DND-41 (cell line): ENCODE results near the gene ABHD5.
"Not testable (repeated sequence)": the region's sequence is repeated elsewhere in the genome, so short reads cannot be mapped to it uniquely, and the experiment has no call there.

ENCODE experiments used
- CTCF ChIP-seq: IDR thresholded peaks from 2 replicates; pipeline ENCODE4 v1.5.1; 2012; ENCODE audit warnings: borderline replicate concordance, low read length, moderate library complexity, mild to moderate bottlenecking; ENCODE audit not compliant: poor library complexity, severe bottlenecking; ENCODE audit errors: extremely low read depth
- EZH2 ChIP-seq: IDR thresholded peaks from 3 replicates; pipeline ENCODE4 v1.6.1; 2012; ENCODE audit warnings: borderline replicate concordance, low read depth, mild to moderate bottlenecking, moderate library complexity, low read length, inconsistent platforms; ENCODE audit not compliant: severe bottlenecking

DNA sequence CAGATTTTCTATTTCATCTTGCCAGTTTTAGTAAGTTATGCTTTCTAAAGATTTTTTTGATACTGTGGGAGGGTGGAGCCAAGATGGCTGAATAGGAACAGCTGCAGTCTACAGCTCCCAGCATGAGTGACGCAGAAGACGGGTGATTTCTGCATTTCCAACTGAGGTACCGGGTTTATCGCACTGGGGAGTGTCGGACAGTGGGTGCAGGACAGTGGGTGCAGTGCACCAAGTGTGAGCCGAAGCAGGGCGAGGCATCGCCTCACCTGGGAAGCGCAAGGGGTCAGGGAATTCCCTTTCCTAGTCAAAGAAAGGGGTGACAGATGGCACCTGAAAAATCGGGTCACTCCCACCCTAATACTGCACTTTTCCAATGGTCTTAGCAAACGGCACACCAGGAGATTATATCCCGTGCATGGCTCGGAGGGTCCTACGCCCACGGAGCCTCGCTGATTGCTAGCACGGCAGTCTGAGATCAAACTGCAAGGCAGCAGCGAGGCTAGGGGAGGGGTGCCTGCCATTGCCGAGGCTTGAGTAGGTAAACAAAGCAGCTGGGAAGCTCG lies 11.8 kb upstream of the ABHD5 start:
- TF ChIP-seq CTCF, EZH2: not testable (repeated sequence)
